Activated naive CD4-positive, alpha-beta T cell (primary cell): ENCODE measurements around the gene PIWIL1.

Source experiments
- DNase-seq, 4 experiments: peaks; one replicate each; lab custom pipeline; 2025; lab: John Stamatoyannopoulos, UW

PIWIL1 gene

GRCh38 chr12:130374083-130374482 is 36.4 kb downstream of the PIWIL1 start:
- DNase-seq: no peak

GRCh38 chr12:130375296-130376287 is 37.9 kb downstream of the PIWIL1 start:
- DNase-seq: no peak

- DNase-seq: no peak
Observed at GRCh38 chr12:130382818-130383217, 45.1 kb downstream of the PIWIL1 start.

- no peak for DNase-seq
Observed at GRCh38 chr12:130384234-130384633, 46.5 kb downstream of the PIWIL1 start.

- no peak for DNase-seq
Observed at GRCh38 chr12:130385193-130385592, 47.5 kb downstream of the PIWIL1 start.

- no peak for DNase-seq
Observed at GRCh38 chr12:130391186-130391585, 53.5 kb downstream of the PIWIL1 start.

- DNase-seq: no peak
Observed at GRCh38 chr12:130394906-130395305, 57.2 kb downstream of the PIWIL1 start.

GRCh38 chr12:130396667-130397066 is 59.0 kb downstream of the PIWIL1 start:
- no peak for DNase-seq

- no peak for DNase-seq
Observed at GRCh38 chr12:130398100-130398848, 60.6 kb downstream of the PIWIL1 start.

GRCh38 chr12:130401703-130402102 is 64.0 kb downstream of the PIWIL1 start:
- DNase-seq: no peak

GRCh38 chr12:130405332-130405731 is 67.6 kb downstream of the PIWIL1 start:
- no peak for DNase-seq

- no peak for DNase-seq
Observed at GRCh38 chr12:130412384-130412783, 74.7 kb downstream of the PIWIL1 start.

GRCh38 chr12:130413909-130414308 is 76.2 kb downstream of the PIWIL1 start:
- no peak for DNase-seq

- no peak for DNase-seq
Observed at GRCh38 chr12:130414381-130414780, 76.7 kb downstream of the PIWIL1 start.

GRCh38 chr12:130418251-130418650 is 80.6 kb downstream of the PIWIL1 start:
- DNase-seq: no peak

- no peak for DNase-seq
Observed at GRCh38 chr12:130419116-130419515, 81.4 kb downstream of the PIWIL1 start.

GRCh38 chr12:130420071-130420470 is 82.4 kb downstream of the PIWIL1 start:
- no peak for DNase-seq

- no peak for DNase-seq
Observed at GRCh38 chr12:130421896-130422295, 84.2 kb downstream of the PIWIL1 start.
